ENCODE measurements around the gene CHD9.

Gene CHD9

GRCh38 chr16:53156516-53156915 is 101.7 kb downstream of the CHD9 start:
- TF ChIP-seq, protein P1, sequence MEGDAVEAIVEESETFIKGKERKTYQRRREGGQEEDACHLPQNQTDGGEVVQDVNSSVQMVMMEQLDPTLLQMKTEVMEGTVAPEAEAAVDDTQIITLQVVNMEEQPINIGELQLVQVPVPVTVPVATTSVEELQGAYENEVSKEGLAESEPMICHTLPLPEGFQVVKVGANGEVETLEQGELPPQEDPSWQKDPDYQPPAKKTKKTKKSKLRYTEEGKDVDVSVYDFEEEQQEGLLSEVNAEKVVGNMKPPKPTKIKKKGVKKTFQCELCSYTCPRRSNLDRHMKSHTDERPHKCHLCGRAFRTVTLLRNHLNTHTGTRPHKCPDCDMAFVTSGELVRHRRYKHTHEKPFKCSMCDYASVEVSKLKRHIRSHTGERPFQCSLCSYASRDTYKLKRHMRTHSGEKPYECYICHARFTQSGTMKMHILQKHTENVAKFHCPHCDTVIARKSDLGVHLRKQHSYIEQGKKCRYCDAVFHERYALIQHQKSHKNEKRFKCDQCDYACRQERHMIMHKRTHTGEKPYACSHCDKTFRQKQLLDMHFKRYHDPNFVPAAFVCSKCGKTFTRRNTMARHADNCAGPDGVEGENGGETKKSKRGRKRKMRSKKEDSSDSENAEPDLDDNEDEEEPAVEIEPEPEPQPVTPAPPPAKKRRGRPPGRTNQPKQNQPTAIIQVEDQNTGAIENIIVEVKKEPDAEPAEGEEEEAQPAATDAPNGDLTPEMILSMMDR (IDR thresholded peaks at IDR 0.05; ENCODE audit: insufficient read depth, low read length, missing control alignments) = no peak
- CTCF ChIA-PET = interaction anchor here (1.5 to 1.9 kb wide), 2 partner anchors 8 to 102 kb away, joined by 5 to 11 read pairs; partner anchors contain the start of gene CHD9
- no peak overlapping the region for H3K4me3 ChIP-seq (ENCODE audit: low read depth, low read length)
- no peak for DNase-seq (ENCODE audit: low read depth, low spot score)
- POLR2A ChIA-PET = no interaction called here

GRCh38 chr16:53159781-53160436 is 105.1 kb downstream of the CHD9 start:
- POLR2A ChIA-PET = no interaction called here
- CTCF ChIA-PET = interaction anchor here (0.6 to 5.7 kb wide), 30 partner anchors 8 to 138 kb away, joined by 3 to 63 read pairs (median 4); partner anchors contain the start of gene CHD9
- no peak overlapping the region for H3K4me3 ChIP-seq (ENCODE audit: low read depth, low read length)
- no peak for DNase-seq (ENCODE audit: low read depth, low spot score)
- TF ChIP-seq, protein P1 (IDR thresholded peaks at IDR 0.05; ENCODE audit: insufficient read depth, low read length, missing control alignments) = peak; percentile 54

DNA sequence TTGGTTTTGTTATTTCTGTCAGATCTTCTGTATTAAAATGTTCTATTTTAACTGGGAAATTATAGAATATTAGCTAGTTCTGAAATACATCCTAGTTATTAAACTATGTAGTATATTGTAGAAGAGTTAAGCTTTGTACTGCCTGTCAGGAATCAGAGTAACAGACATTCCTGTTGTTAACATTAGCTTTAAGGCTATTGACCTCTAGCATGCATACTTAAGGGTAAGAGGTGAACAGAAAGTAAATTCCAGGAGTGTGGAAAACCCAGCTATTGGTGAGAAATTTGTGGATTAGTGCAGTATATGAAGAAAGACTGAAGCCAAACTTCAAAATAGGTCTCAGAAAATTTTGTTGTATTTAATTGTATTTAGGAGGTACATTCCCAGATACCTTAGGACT is 111.3 kb downstream of the CHD9 start:
- TF ChIP-seq, protein P1 (IDR thresholded peaks at IDR 0.05; ENCODE audit: insufficient read depth, low read length, missing control alignments) = no peak
- no peak for DNase-seq (ENCODE audit: low read depth, low spot score)
- CTCF ChIA-PET = interaction anchor here (1.3 to 4.9 kb wide), 4 partner anchors 7 to 111 kb away, joined by 4 to 29 read pairs (median 18); partner anchors contain the start of gene CHD9
- H3K4me3 ChIP-seq (ENCODE audit: low read depth, low read length) = no peak overlapping the region
- POLR2A ChIA-PET = no interaction called here

- POLR2A ChIA-PET = no interaction called here
- CTCF ChIA-PET = interaction anchor here (1.0 to 4.9 kb wide), 6 partner anchors 8 to 114 kb away, joined by 3 to 29 read pairs (median 9); partner anchors contain the start of gene CHD9
- no peak overlapping the region for H3K4me3 ChIP-seq (ENCODE audit: low read depth, low read length)
- TF ChIP-seq, protein P1 (IDR thresholded peaks at IDR 0.05; ENCODE audit: insufficient read depth, low read length, missing control alignments) = no peak
- DNase-seq (ENCODE audit: low read depth, low spot score) = no peak
Observed at GRCh38 chr16:53168744-53169143, 114.0 kb downstream of the CHD9 start.

DNA sequence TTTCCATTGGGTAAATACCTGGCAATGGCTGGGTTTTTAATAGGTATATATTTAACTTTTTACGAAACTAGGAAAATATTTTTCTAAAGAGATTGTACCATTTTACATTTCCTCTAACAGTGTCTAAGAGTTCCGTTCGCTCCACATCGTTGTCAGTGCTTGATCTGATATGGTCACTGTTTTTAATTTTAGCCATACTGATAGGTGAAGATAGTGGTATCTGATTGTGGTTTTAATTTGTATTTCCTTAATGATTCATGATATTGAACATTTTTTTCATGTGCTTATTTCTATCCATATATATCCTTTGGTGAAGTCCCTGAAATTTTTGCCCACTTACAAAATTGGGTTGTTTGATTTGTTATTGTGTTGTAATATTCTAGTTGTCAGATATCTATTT is 117.7 kb downstream of the CHD9 start:
- CTCF ChIA-PET = interaction anchor here (0.7 kb wide), 1 partner anchor 13 kb away, joined by 3 read pairs; no protein-coding TSS in a partner anchor
- no peak overlapping the region for H3K4me3 ChIP-seq (ENCODE audit: low read depth, low read length)
- no peak for DNase-seq (ENCODE audit: low read depth, low spot score)
- POLR2A ChIA-PET = no interaction called here
- TF ChIP-seq, protein P1 (IDR thresholded peaks at IDR 0.05; ENCODE audit: insufficient read depth, low read length, missing control alignments) = no peak

GRCh38 chr16:53175118-53175517 is 120.3 kb downstream of the CHD9 start:
- CTCF ChIA-PET = interaction anchor here (0.7 to 1.7 kb wide), 3 partner anchors 13 to 120 kb away, joined by 3 to 6 read pairs (median 5); no protein-coding TSS in a partner anchor
- no peak overlapping the region for H3K4me3 ChIP-seq (ENCODE audit: low read depth, low read length)
- no peak for DNase-seq (ENCODE audit: low read depth, low spot score)
- TF ChIP-seq, protein P1 (IDR thresholded peaks at IDR 0.05; ENCODE audit: insufficient read depth, low read length, missing control alignments) = no peak
- POLR2A ChIA-PET = no interaction called here
